K562 (cell line): ENCODE measurements around the gene VPS37D. TPM values are rescaled to one million over a fixed set of nuclear protein-coding genes. Genes with fewer than 3 reads are reported as not detected.
A peak's percentile ranks its signal among the peaks of the same experiment; 100 is the strongest.

Experiments used
- CBX1 ChIP-seq: sonication (generic); IDR thresholded peaks from 2 replicates; pipeline ENCODE4 v1.6.1; 2016; ENCODE audit warnings: antibody characterized with exemption, low read depth, mild to moderate bottlenecking
- CCAR2 ChIP-seq: fragments of 200-400 bp; formaldehyde crosslinking; IDR thresholded peaks from 2 replicates; pipeline ENCODE4 v1.6.1; 2017; ENCODE audit warnings: mild to moderate bottlenecking, low read depth, low read length
- ESRRA ChIP-seq: fragments of 450-650 bp; IDR thresholded peaks from 2 replicates; pipeline ENCODE4 v1.6.1; 2014; ENCODE audit warnings: low read depth, mild to moderate bottlenecking, moderate library complexity, borderline replicate concordance
- FOXA1 ChIP-seq: fragments of 450-650 bp; IDR thresholded peaks from 2 replicates; pipeline ENCODE4 v1.6.1; 2016; ENCODE audit warnings: mild to moderate bottlenecking, borderline replicate concordance
- HLTF ChIP-seq: fragments of 450-650 bp; IDR thresholded peaks from 2 replicates; pipeline ENCODE4 v1.6.1; 2016
- KHSRP ChIP-seq: fragments of 450-650 bp; IDR thresholded peaks from 2 replicates; pipeline ENCODE4 v1.6.1; 2017
- L3MBTL2 ChIP-seq: fragments of 450-650 bp; IDR thresholded peaks from 2 replicates; pipeline ENCODE4 v1.6.1; 2016; ENCODE audit warnings: mild to moderate bottlenecking, moderate library complexity
- MAZ ChIP-seq, 2 experiments: fragments of 450-650 bp in 1 of 2; sonication (generic) in 1 of 2; formaldehyde crosslinking; IDR thresholded peaks in 1 of 2; conservative IDR thresholded peaks in 1 of 2; 2 replicates each; pipeline versions ENCODE4 v1.4.0 to v1.5.0; 2020; ENCODE audit warnings: mild to moderate bottlenecking in 1 of 2, missing genetic modification reagents in 1 of 2
- NR2C2 ChIP-seq, 2 experiments: fragments of 200-800 bp in 1 of 2; sonication (Bioruptor generic) in 1 of 2; sonication (generic) in 1 of 2; formaldehyde crosslinking in 1 of 2; IDR thresholded peaks; 2 replicates each; pipeline versions ENCODE4 v1.6.1 to v1.8.0; 2016 to 2022; ENCODE audit warnings: mild to moderate bottlenecking in 1 of 2, missing compliant biosample characterization in 1 of 2, missing genetic modification characterization in 1 of 2, missing genetic modification reagents in 1 of 2
- PCBP1 ChIP-seq: fragments of 200-400 bp; formaldehyde crosslinking; IDR thresholded peaks from 2 replicates; pipeline ENCODE4 v1.6.1; 2018; ENCODE audit warnings: mild to moderate bottlenecking, low read depth, low read length; ENCODE audit not compliant: poor library complexity, severe bottlenecking
- POLR2AphosphoS5 ChIP-seq: IDR thresholded peaks from 2 replicates; pipeline ENCODE4 v1.6.1; 2011; ENCODE audit warnings: mild to moderate bottlenecking, low read depth, low read length, moderate library complexity; ENCODE audit not compliant: control insufficient read depth, insufficient read depth
- PRPF4 ChIP-seq: fragments of 200-400 bp; formaldehyde crosslinking; IDR thresholded peaks from one replicate; pipeline ENCODE4 v1.6.1; 2017; ENCODE audit warnings: low read length, low read depth, mild to moderate bottlenecking; ENCODE audit not compliant: insufficient read depth, poor library complexity, severe bottlenecking
- SAFB2 ChIP-seq: fragments of 200-400 bp; formaldehyde crosslinking; IDR thresholded peaks from 2 replicates; pipeline ENCODE4 v1.6.1; 2018; ENCODE audit warnings: borderline replicate concordance, low read length, low read depth, moderate library complexity; ENCODE audit not compliant: severe bottlenecking
- SP1 ChIP-seq: sonication (generic); formaldehyde crosslinking; IDR thresholded peaks from 2 replicates; pipeline ENCODE4 v1.8.1; 2022; ENCODE audit warnings: mild to moderate bottlenecking, missing genetic modification reagents
- SUPT5H ChIP-seq: fragments of 450-650 bp; IDR thresholded peaks from 2 replicates; pipeline ENCODE4 v1.6.1; 2016
- TBL1XR1 ChIP-seq, 2 experiments: IDR thresholded peaks; 2 replicates each; pipeline ENCODE4 v1.6.1; 2012; ENCODE audit warnings: improper control_type of control experiment in 2 of 2, low read length in 2 of 2, mild to moderate bottlenecking in 1 of 2
- polyA plus RNA-seq, 8 experiments: library from polyadenylated mRNA; depleted of rRNA in 4 of 8; stranded (reverse) in 5 of 8; unstranded in 3 of 8; fragments of >200 nt; fragmentation: Nextera tagmentation in 2 of 8; fragmentation: Illumina TruSeq in 1 of 8; extraction: Ambion mirVana in 2 of 8; extraction: Trizol in 1 of 8; gene quantifications; 2 replicates each; pipeline versions ENCODE4 v1.2.1 to v1.2.3, GENCODE V29; 2011 to 2014; ENCODE audit warnings: inconsistent platforms in 1 of 8, missing spikeins in 1 of 8
- total RNA-seq, 7 experiments: library from RNA; depleted of rRNA in 6 of 7; stranded (reverse); fragments of >200 nt in 6 of 7; fragmentation: Illumina TruSeq in 2 of 7; extraction: Trizol in 2 of 7; gene quantifications; 2 replicates each; pipeline versions ENCODE4 v1.2.1 to v1.2.3, GENCODE V29; 2011 to 2021; ENCODE audit warnings: low replicate concordance in 1 of 7
- TF ChIP-seq, protein P1 (sequence below): fragments of 250-450 bp; sonication (Bioruptor Pico); IDR thresholded peaks from 2 replicates; pipeline ENCODE4 v1.8.0; 2022; ENCODE audit warnings: moderate library complexity, mild to moderate bottlenecking, inconsistent platforms
- TF ChIP-seq, protein P2 (sequence below): sonication (generic); IDR thresholded peaks from 2 replicates; pipeline ENCODE4 v1.6.1; 2016
- TF ChIP-seq, protein P3 (sequence below): sonication (generic); formaldehyde crosslinking; IDR thresholded peaks from 2 replicates; pipeline ENCODE4 v1.8.0; 2022; ENCODE audit warnings: mild to moderate bottlenecking, missing genetic modification reagents, borderline replicate concordance
- TF ChIP-seq, protein P4 (sequence below), 2 experiments: fragments of 200-800 bp in 1 of 2; sonication (Bioruptor generic) in 1 of 2; sonication (generic) in 1 of 2; formaldehyde crosslinking in 1 of 2; IDR thresholded peaks in 1 of 2; conservative IDR thresholded peaks in 1 of 2; 2 replicates each; pipeline versions ENCODE4 v1.5.0 to v1.6.1; 2016 to 2020; ENCODE audit warnings: missing compliant biosample characterization in 1 of 2, missing genetic modification characterization in 1 of 2, missing genetic modification reagents in 1 of 2
- TF ChIP-seq, protein P5 (sequence below): sonication (generic); formaldehyde crosslinking; IDR thresholded peaks from 2 replicates; pipeline ENCODE4 v1.9.0; 2022; ENCODE audit warnings: mild to moderate bottlenecking, missing genetic modification reagents

The VPS37D gene
- total and polyA plus RNA-seq, 9 of the 15 experiments (the other 6 are each of a cell fraction or from before 2014, with no cell fraction given), result 0.25 to 2.3 (median 1.0) TPM; not detected in 3

DNA sequence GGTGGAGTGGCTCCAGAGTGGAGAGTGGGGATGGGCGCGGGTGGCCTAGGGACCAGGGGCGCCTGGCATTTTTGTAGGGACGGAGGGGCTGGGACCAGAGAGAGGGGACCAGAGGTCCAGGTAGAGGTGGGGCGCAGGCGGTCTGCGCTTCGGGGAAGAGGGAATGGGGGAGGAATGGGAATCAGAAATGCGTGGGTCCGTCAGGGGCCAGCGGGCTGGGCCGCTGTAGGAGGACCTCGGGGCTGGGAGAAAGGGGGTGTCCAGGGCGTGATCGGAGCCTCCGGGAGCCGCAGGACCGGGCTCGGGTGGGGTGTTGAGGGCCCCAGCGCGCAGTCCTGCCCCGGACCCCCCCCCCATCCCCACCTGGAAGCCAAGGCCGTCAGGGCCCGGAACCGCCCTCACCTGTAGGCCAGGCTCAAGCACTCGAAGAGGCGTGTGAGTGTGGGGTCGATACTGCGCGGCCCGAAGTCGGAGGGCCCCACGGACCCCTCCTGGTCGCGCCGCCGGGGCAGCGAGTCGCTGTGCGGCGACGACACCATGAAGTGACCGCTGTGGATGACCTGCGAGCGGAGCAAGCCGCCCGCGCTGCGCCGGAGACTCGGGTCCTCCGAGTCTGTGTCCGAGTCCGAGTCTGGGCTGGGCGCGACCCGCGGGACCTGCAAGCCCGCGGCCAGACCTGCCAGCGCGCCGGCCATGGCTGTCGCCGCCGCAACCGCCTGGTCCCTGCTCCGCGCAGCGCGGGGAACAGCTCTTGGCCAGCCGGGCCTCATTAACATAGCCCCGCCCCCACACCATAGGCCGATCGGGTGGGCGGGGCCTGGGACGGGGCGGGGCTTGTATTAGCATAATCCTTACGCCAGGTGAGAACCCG, 43.6 kb upstream of the VPS37D start, which contains the start of gene MLXIPL (continued):
- TF ChIP-seq, protein P1, sequence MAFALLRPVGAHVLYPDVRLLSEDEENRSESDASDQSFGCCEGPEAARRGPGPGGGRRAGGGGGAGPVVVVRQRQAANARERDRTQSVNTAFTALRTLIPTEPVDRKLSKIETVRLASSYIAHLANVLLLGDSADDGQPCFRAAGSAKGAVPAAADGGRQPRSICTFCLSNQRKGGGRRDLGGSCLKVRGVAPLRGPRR (CRISPR knock-in tag), result no peak
- TF ChIP-seq CBX1 (peak; percentile 88; the same call in 1 of the 2 replicates), FOXA1 (no peak), SAFB2 (no peak), NR2C2 (CRISPR knock-in tag; IDR thresholded peaks at IDR 0.05) (0 out of 2 replicates have a peak, but pooled peaks have one; percentile 36), NR2C2 (tag; IDR thresholded peaks at IDR 0.05) (no peak), L3MBTL2 (peak; percentile 85), SP1 (CRISPR knock-in tag) (peak; percentile 82), TBL1XR1 (IDR thresholded peaks at IDR 0.05; ENCODE audit: low read length in 2 of 2) (peak in 1 of 2 experiments; percentile 40; a peak in 1 of 4 replicates), HLTF (no peak), ESRRA (peak; percentile 36; the same call in 1 of the 2 replicates), PCBP1 (peak; percentile 60), POLR2AphosphoS5 (peak; percentile 84), SUPT5H (peak; percentile 84), KHSRP (no peak), MAZ (CRISPR knock-in tag; conservative IDR thresholded peaks at IDR 0.05 in 1 of 2, IDR thresholded peaks at IDR 0.05 in 1 of 2) (no peak; a peak in 2 of 4 replicates), CCAR2 (no peak), PRPF4 (no peak)
- TF ChIP-seq, protein P2, sequence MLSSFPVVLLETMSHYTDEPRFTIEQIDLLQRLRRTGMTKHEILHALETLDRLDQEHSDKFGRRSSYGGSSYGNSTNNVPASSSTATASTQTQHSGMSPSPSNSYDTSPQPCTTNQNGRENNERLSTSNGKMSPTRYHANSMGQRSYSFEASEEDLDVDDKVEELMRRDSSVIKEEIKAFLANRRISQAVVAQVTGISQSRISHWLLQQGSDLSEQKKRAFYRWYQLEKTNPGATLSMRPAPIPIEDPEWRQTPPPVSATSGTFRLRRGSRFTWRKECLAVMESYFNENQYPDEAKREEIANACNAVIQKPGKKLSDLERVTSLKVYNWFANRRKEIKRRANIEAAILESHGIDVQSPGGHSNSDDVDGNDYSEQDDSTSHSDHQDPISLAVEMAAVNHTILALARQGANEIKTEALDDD, result no peak
- TF ChIP-seq, protein P3, sequence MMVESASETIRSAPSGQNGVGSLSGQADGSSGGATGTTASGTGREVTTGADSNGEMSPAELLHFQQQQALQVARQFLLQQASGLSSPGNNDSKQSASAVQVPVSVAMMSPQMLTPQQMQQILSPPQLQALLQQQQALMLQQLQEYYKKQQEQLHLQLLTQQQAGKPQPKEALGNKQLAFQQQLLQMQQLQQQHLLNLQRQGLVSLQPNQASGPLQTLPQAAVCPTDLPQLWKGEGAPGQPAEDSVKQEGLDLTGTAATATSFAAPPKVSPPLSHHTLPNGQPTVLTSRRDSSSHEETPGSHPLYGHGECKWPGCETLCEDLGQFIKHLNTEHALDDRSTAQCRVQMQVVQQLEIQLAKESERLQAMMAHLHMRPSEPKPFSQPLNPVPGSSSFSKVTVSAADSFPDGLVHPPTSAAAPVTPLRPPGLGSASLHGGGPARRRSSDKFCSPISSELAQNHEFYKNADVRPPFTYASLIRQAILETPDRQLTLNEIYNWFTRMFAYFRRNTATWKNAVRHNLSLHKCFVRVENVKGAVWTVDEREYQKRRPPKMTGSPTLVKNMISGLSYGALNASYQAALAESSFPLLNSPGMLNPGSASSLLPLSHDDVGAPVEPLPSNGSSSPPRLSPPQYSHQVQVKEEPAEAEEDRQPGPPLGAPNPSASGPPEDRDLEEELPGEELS, result no peak
- TF ChIP-seq, protein P4, sequence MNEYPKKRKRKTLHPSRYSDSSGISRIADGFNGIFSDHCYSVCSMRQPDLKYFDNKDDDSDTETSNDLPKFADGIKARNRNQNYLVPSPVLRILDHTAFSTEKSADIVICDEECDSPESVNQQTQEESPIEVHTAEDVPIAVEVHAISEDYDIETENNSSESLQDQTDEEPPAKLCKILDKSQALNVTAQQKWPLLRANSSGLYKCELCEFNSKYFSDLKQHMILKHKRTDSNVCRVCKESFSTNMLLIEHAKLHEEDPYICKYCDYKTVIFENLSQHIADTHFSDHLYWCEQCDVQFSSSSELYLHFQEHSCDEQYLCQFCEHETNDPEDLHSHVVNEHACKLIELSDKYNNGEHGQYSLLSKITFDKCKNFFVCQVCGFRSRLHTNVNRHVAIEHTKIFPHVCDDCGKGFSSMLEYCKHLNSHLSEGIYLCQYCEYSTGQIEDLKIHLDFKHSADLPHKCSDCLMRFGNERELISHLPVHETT (CRISPR knock-in tag; conservative IDR thresholded peaks at IDR 0.05 in 1 of 2, IDR thresholded peaks at IDR 0.05 in 1 of 2), result 0 out of 4 replicates have a peak, but pooled peaks of 1 of the 2 experiments have one; percentile 39
- TF ChIP-seq, protein P5, sequence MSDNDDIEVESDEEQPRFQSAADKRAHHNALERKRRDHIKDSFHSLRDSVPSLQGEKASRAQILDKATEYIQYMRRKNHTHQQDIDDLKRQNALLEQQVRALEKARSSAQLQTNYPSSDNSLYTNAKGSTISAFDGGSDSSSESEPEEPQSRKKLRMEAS (CRISPR knock-in tag), result peak; percentile 50
